Stimulated activated CD8-positive, alpha-beta memory T cell treated with anti-CD3 and anti-CD28 coated beads, Interleukin-7, amount 100 ng/mL, for 48 hours (primary cell): ENCODE data around the gene TMEM9.

ENCODE experiments used
- DNase-seq, 2 donors: peaks; one replicate each; pipeline ENCODE4 v3.0.0-alpha.2; 2020; ENCODE audit warnings: low read depth in 1 of 2; ENCODE audit errors: extremely low read depth in 1 of 2

The TMEM9 gene

GRCh38 chr1:201154389-201155165 lies at the start of gene TMEM9:
TSS of gene TMEM9 (minus strand) at chr1:201154474. CDS start at chr1:201153923, 551 bp downstream.
- DNase-seq: peak; percentile 85 to 93

- DNase-seq: no peak
Observed at GRCh38 chr1:201198598-201198997, 44.3 kb upstream of the TMEM9 start.

- DNase-seq: no peak
Observed at GRCh38 chr1:201194046-201194445, 39.8 kb upstream of the TMEM9 start.

DNA sequence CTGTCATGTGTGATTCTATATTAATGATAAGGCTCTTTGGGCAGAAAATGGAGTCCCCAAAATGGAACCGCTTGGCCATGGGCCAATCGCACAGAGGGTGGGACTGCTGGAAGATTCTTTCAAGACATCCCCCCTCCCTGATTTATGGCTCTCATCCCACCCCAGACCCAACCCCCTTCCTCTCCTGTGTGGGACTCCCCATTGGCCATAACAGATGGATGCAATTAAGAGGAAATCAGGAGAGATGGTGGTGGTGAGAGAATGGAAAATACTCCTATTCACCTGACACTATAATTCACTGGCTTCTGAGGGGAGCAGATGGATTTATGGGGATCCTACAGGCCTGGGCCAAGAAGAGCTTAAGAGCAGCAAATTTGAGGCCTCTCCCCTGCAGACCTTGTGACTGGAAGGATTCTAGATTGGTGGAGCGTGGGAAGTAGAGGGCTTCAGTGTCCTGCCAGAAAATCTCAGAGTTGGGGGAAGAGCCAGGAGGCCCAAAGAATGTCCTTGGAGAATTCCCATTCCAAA lies 38.1 kb upstream of the TMEM9 start:
- no peak for DNase-seq

GRCh38 chr1:201191653-201192260 lies 37.5 kb upstream of the TMEM9 start:
- DNase-seq: peak; percentile 18 to 69

- no peak for DNase-seq
Observed at GRCh38 chr1:201190624-201191051, 36.4 kb upstream of the TMEM9 start, which contains the start of gene IGFN1. TSS of gene IGFN1 (plus strand) at chr1:201190824. CDS start at chr1:201193294, 2,470 bp downstream.

GRCh38 chr1:201190005-201190404 lies 35.7 kb upstream of the TMEM9 start:
- no peak for DNase-seq

- DNase-seq: no peak
Observed at GRCh38 chr1:201189085-201189484, 34.8 kb upstream of the TMEM9 start.

GRCh38 chr1:201186192-201186591 lies 31.9 kb upstream of the TMEM9 start:
- no peak for DNase-seq

- no peak for DNase-seq
Observed at GRCh38 chr1:201185527-201186128, 31.4 kb upstream of the TMEM9 start.

- no peak for DNase-seq
Observed at GRCh38 chr1:201185123-201185453, 30.8 kb upstream of the TMEM9 start.

- no peak for DNase-seq
Observed at GRCh38 chr1:201184307-201185122, 30.2 kb upstream of the TMEM9 start.

DNA sequence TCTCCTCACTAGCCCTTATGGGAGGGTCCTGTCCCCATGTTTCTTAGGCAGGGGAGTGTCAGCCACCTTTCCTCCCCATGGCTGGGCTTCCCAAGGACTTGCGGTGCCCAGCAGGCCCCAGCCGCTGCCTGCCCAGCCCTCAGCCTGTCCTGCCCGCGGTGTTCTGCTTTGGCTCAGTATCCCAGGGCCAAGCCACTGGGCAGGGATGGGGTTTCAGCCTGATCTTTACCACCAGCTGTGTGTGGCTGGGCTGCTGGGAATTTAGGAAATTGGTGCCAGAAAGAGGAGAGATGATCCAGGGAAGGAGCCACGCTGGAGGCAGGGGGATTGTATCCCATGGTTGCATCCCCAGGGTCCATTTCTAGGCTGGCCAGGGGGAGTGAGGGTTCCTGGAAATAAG lies 29.5 kb upstream of the TMEM9 start:
- DNase-seq: no peak

GRCh38 chr1:201183209-201183608 lies 28.9 kb upstream of the TMEM9 start:
- DNase-seq: no peak

- DNase-seq: no peak
Observed at GRCh38 chr1:201181726-201182125, 27.5 kb upstream of the TMEM9 start.

DNA sequence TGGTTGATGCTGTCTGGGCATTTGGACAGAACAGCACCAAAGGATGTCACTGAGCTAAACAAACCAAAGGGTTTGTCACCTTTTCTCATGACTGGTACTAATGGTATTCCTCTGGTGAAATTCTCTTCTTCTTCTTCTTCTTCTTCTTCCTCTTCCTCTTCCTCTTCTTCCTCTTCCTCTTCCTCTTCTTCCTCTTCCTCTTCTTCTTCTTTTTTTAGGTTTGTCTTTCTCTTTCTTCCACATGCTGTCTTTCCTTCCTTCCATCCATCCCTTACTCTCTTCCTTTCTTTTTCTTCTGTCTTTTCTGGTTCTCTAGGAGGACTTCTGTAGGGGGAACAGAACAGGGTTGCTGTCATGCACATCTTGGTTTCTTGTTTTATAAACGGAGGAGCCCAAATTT lies 27.0 kb upstream of the TMEM9 start:
- no peak for DNase-seq

- DNase-seq: no peak
Observed at GRCh38 chr1:201180901-201181300, 26.6 kb upstream of the TMEM9 start.

DNA sequence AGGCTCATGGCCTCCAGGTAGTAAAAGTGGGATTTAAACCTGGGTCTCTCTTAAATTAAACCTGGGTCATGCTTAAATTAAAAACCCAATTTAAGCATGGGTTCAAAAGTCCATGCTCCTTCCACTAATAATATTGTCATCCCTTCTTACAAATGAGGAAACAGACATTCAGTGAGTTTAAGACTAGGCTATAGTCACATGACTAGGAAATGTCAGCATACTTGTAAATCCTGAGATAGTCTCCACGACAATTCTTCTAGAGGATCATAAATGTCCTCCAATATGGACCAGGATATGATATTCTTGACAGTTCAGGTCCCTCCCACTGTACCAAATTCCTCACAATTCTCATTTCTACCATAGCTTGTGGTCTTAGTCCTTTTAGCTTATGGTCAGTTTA lies 25.9 kb upstream of the TMEM9 start:
- no peak for DNase-seq

- DNase-seq: no peak
Observed at GRCh38 chr1:201178718-201179117, 24.4 kb upstream of the TMEM9 start.

GRCh38 chr1:201176940-201177339 lies 22.7 kb upstream of the TMEM9 start:
- no peak for DNase-seq
